K562 (cell line): ENCODE results near the gene ITPRID2. TPM values are rescaled to one million over a fixed set of nuclear protein-coding genes. Genes with fewer than 3 reads are reported as not detected.
A peak's percentile ranks its signal among the peaks of the same experiment; 100 is the strongest.

ENCODE experiments used
- CREM ChIP-seq: IDR thresholded peaks from 2 replicates; pipeline ENCODE4 v1.6.1; 2014; ENCODE audit warnings: antibody characterized with exemption, low read depth
- ELF2 ChIP-seq: fragments of 250-450 bp; sonication (Bioruptor Pico); IDR thresholded peaks from 2 replicates; pipeline ENCODE4 v1.5.0; 2021; ENCODE audit warnings: mild to moderate bottlenecking
- ELF4 ChIP-seq: fragments of 450-650 bp; formaldehyde crosslinking; IDR thresholded peaks from 2 replicates; pipeline ENCODE4 v1.4.0; 2022; ENCODE audit warnings: missing genetic modification characterization
- MYBL2 ChIP-seq, 2 experiments: fragments of 450-650 bp in 1 of 2; sonication (generic) in 1 of 2; formaldehyde crosslinking in 1 of 2; IDR thresholded peaks; 2 replicates each; pipeline versions ENCODE4 v1.6.1 to v1.8.1; 2017 to 2022; ENCODE audit warnings: borderline replicate concordance in 1 of 2, inconsistent platforms in 1 of 2, low read depth in 1 of 2, mild to moderate bottlenecking in 1 of 2, missing genetic modification reagents in 1 of 2, moderate library complexity in 1 of 2
- RERE ChIP-seq: sonication (generic); formaldehyde crosslinking; IDR thresholded peaks from 2 replicates; pipeline ENCODE4 v1.8.0; 2023; ENCODE audit warnings: missing genetic modification reagents, mild to moderate bottlenecking, borderline replicate concordance
- SIN3B ChIP-seq: fragments of 450-650 bp; IDR thresholded peaks from 2 replicates; pipeline ENCODE4 v1.6.1; 2017; ENCODE audit warnings: low read depth, mild to moderate bottlenecking, moderate library complexity
- polyA plus RNA-seq, 8 experiments: library from polyadenylated mRNA; depleted of rRNA in 4 of 8; stranded (reverse) in 5 of 8; unstranded in 3 of 8; fragments of >200 nt; fragmentation: Nextera tagmentation in 2 of 8; fragmentation: Illumina TruSeq in 1 of 8; extraction: Ambion mirVana in 2 of 8; extraction: Trizol in 1 of 8; gene quantifications; 2 replicates each; pipeline versions ENCODE4 v1.2.1 to v1.2.3, GENCODE V29; 2011 to 2014; ENCODE audit warnings: inconsistent platforms in 1 of 8, missing spikeins in 1 of 8
- total RNA-seq, 7 experiments: library from RNA; depleted of rRNA in 6 of 7; stranded (reverse); fragments of >200 nt in 6 of 7; fragmentation: Illumina TruSeq in 2 of 7; extraction: Trizol in 2 of 7; gene quantifications; 2 replicates each; pipeline versions ENCODE4 v1.2.1 to v1.2.3, GENCODE V29; 2011 to 2021; ENCODE audit warnings: low replicate concordance in 1 of 7

Gene ITPRID2
- total and polyA plus RNA-seq, 9 of the 15 experiments (the other 6 are each of a cell fraction or from before 2014, with no cell fraction given): 18.5 to 77.8 (median 52.0) TPM

- TF ChIP-seq RERE: no peak
- TF ChIP-seq CREM: peak; percentile 9; the same call in 1 of the 2 replicates
- no peak for TF ChIP-seq ELF2 (CRISPR knock-in tag)
- peak; percentile 60 for TF ChIP-seq MYBL2 (IDR thresholded peaks at IDR 0.05; ENCODE audit: low read depth)
- TF ChIP-seq MYBL2 (CRISPR knock-in tag; IDR thresholded peaks at IDR 0.05; ENCODE audit: borderline replicate concordance): no peak
- no peak for TF ChIP-seq SIN3B
- TF ChIP-seq ELF4: 0 out of 2 replicates have a peak, but pooled peaks have one; percentile 12
- TF ChIP-seq, all 486 proteins: peak for 19
Measured at GRCh38 chr2:181953881-181954537, 62.5 kb downstream of the ITPRID2 start (continued).
